ENCODE measurements around the gene ASAP2.

- TF ChIP-seq CTCF (conservative IDR thresholded peaks at IDR 0.05) (no peak), EZH2 (IDR thresholded peaks at IDR 0.05; ENCODE audit: low read depth) (no peak)
Measured at GRCh38 chr2:9356261-9356660, 149.6 kb downstream of the ASAP2 start.

All from PC-9 (cell line).